ENCODE data around the gene COL8A1.

The COL8A1 gene

DNA sequence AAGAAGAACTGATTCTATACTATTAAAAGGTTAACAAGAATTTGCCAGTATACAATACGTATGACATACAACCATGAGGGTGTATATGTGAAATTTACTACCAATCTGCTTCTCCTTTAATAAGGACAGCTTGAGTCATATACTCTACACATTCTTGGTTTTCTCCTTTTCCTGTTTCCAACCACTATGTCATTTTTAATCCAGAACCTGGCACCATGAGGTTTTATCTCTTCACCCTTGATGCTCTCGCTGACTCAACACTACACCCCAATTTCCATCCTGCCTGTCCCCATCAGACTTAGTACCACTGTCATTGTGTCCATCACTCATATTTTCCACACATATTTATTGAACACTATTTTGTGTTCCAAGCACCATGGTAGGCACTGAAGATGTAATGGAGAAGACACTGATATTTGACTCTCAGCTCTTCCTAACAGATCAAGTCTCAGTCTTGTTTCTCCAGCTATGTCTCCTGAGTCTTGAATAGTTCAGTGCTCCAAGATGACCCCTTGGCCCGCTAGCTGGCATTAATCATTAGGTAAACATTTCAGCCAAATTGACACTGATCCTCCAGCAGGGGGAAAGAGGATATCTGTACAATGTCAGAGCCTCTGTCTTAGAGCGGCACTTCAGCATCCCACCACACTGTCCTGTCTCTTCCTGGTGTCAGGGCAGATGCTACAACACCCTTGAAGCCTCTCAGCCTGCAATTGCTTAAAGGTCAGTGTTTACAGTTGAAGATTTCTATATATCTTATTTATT, 11.2 kb upstream of the COL8A1 start:
- Histone ChIP-seq H3K36me3 (ENCODE audit: control insufficient read depth, insufficient read depth, low read length) (no peaks in the 10 kb centered on the region), H3K4me3 (ENCODE audit: low read depth, low read length) (no peak overlapping the region), H3K27me3 (ENCODE audit: control insufficient read depth, insufficient read depth, low read length) (no peaks in the 10 kb centered on the region), H3K9ac (no peak overlapping the region), H3K9me3 (ENCODE audit: control insufficient read depth, low read length) (no peaks in the 10 kb centered on the region), H3K27ac (no peak overlapping the region), H3K4me2 (ENCODE audit: low read length) (no peak overlapping the region), H2AFZ (no peak overlapping the region), H3K4me1 (no peaks in the 10 kb centered on the region), H3K79me2 (no peaks in the 10 kb centered on the region)
- TF ChIP-seq, protein P1, sequence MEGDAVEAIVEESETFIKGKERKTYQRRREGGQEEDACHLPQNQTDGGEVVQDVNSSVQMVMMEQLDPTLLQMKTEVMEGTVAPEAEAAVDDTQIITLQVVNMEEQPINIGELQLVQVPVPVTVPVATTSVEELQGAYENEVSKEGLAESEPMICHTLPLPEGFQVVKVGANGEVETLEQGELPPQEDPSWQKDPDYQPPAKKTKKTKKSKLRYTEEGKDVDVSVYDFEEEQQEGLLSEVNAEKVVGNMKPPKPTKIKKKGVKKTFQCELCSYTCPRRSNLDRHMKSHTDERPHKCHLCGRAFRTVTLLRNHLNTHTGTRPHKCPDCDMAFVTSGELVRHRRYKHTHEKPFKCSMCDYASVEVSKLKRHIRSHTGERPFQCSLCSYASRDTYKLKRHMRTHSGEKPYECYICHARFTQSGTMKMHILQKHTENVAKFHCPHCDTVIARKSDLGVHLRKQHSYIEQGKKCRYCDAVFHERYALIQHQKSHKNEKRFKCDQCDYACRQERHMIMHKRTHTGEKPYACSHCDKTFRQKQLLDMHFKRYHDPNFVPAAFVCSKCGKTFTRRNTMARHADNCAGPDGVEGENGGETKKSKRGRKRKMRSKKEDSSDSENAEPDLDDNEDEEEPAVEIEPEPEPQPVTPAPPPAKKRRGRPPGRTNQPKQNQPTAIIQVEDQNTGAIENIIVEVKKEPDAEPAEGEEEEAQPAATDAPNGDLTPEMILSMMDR (IDR thresholded peaks at IDR 0.05), result no peak

DNA sequence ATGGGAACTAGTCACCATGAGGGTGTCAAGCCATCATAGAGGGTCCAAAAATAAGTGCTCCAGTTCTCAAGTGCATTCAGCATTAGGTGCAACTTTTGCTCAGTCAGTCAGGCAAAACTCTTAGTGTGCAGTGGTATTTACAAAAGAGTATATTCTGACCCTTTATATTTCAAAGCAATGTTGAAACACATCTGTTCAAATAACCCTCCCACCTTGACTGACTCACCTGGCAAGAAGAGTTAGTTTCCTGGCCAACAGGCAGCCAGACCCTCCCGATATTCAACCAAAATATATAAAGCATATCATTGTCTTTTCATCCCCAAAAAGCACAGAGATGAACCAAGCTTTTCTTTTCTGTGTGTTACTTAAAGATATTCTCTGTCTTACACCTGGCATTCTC, 7.6 kb upstream of the COL8A1 start:
- H3K4me1 ChIP-seq, result no peaks in the 10 kb centered on the region
- no peaks in the 10 kb centered on the region for H3K79me2 ChIP-seq
- no peak overlapping the region for H3K27ac ChIP-seq
- no peak overlapping the region for H2AFZ ChIP-seq
- H3K9me3 ChIP-seq (ENCODE audit: control insufficient read depth, low read length), result no peaks in the 10 kb centered on the region
- no peaks in the 10 kb centered on the region for H3K36me3 ChIP-seq (ENCODE audit: control insufficient read depth, insufficient read depth, low read length)
- TF ChIP-seq, protein P1 (IDR thresholded peaks at IDR 0.05), result no peak
- H3K9ac ChIP-seq, result no peak overlapping the region
- H3K27me3 ChIP-seq (ENCODE audit: control insufficient read depth, insufficient read depth, low read length), result no peaks in the 10 kb centered on the region
- no peak overlapping the region for H3K4me3 ChIP-seq (ENCODE audit: low read depth, low read length)
- H3K4me2 ChIP-seq (ENCODE audit: low read length), result no peak overlapping the region

DNA sequence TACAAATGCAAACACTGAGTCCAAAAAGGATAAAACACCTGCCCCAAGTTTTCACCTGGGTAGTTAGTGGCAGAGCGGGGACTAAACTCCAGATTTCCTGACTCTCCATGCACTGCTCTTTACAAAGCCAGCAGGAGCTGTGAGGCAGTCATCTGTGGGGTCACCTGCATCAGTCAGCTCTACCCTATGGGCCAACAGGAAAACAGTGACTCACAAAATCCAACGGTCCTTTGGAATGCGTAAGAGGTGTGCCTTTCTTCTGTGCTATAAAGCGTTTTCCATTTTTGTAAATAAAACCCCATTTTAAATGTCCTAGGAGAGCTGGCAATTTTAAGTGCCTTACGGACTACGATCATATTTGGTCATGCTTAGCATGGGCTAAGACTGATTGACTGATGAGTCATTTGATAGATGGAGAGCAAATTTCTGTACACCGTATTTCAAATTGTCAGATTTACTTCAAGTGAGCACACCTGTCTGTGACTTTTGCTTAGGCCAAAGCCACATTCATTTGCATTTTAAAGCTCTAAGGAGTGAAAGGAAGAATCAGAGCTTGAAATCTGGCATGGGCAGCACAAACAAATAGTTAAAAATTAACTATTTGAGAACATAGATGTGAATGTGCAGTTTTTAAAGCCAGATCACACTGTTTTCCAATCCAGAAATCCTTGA, 4.4 kb upstream of the COL8A1 start:
- TF ChIP-seq, protein P1 (IDR thresholded peaks at IDR 0.05), result no peak
- H3K36me3 ChIP-seq (ENCODE audit: control insufficient read depth, insufficient read depth, low read length), result no peaks in the 10 kb centered on the region
- H3K27ac ChIP-seq, result no peak overlapping the region
- no peaks in the 10 kb centered on the region for H3K4me1 ChIP-seq
- no peak overlapping the region for H3K4me2 ChIP-seq (ENCODE audit: low read length)
- H3K4me3 ChIP-seq (ENCODE audit: low read depth, low read length), result no peak overlapping the region
- no peak overlapping the region for H3K9ac ChIP-seq
- no peaks in the 10 kb centered on the region for H3K79me2 ChIP-seq
- H3K9me3 ChIP-seq (ENCODE audit: control insufficient read depth, low read length), result no peaks in the 10 kb centered on the region
- no peaks in the 10 kb centered on the region for H3K27me3 ChIP-seq (ENCODE audit: control insufficient read depth, insufficient read depth, low read length)
- no peak overlapping the region for H2AFZ ChIP-seq

DNA sequence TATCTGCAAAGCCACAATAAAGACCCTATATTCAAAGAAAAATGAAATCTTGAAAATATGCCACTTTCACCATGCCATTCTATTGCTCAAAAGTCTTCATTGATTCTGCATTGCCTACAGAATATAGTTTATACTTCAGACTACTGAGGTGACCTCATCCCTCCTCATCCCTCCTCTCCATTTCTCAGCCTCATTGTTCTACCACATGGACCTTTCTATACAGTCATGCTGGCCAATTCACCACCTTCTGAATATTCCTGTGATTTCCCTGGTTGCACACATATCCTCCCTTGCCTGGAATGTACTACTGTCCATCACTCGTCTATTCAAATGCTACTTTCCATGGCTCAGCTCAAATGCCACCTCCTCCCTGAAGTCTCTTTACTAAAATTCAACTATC, 3.5 kb upstream of the COL8A1 start:
- Histone ChIP-seq H3K27ac (no peak overlapping the region), H3K4me1 (no peaks in the 10 kb centered on the region), H3K79me2 (no peaks in the 10 kb centered on the region), H3K9me3 (ENCODE audit: control insufficient read depth, low read length) (no peaks in the 10 kb centered on the region), H3K27me3 (ENCODE audit: control insufficient read depth, insufficient read depth, low read length) (no peaks in the 10 kb centered on the region), H3K36me3 (ENCODE audit: control insufficient read depth, insufficient read depth, low read length) (no peaks in the 10 kb centered on the region), H3K9ac (no peak overlapping the region), H2AFZ (no peak overlapping the region), H3K4me2 (ENCODE audit: low read length) (no peak overlapping the region), H3K4me3 (ENCODE audit: low read depth, low read length) (no peak overlapping the region)
- TF ChIP-seq, protein P1 (IDR thresholded peaks at IDR 0.05), result no peak

All from parathyroid adenoma (tissue), 2 donors.